T-helper 1 cell treated with Interleukin-12 subunit alpha and Interleukin-12 subunit beta and Interleukin-4 antibody, amounts not matched to agents 30 μg/mL and 1 μg/mL, for 36 hours (primary cell): ENCODE measurements around the gene STK10.

ENCODE experiments used
- H3K27ac Mint-ChIP-seq: one replicate; pipeline ENCODE4 v1.8.0; 2021; ENCODE audit warnings: mild to moderate bottlenecking, mixed read lengths
- H3K27me3 Mint-ChIP-seq: one replicate; pipeline ENCODE4 v1.8.0; 2021; ENCODE audit warnings: low read depth, mixed read lengths
- H3K36me3 Mint-ChIP-seq: one replicate; pipeline ENCODE4 v1.8.0; 2021; ENCODE audit warnings: low read depth, mixed read lengths
- H3K4me1 Mint-ChIP-seq: one replicate; pipeline ENCODE4 v1.8.0; 2021; ENCODE audit warnings: low read depth, mixed read lengths
- H3K4me3 Mint-ChIP-seq: one replicate; pipeline ENCODE4 v1.8.0; 2021; ENCODE audit warnings: mild to moderate bottlenecking, moderate library complexity, mixed read lengths
- H3K9me3 Mint-ChIP-seq: one replicate; pipeline ENCODE4 v1.8.0; 2021; ENCODE audit warnings: mixed read lengths

STK10 gene

DNA sequence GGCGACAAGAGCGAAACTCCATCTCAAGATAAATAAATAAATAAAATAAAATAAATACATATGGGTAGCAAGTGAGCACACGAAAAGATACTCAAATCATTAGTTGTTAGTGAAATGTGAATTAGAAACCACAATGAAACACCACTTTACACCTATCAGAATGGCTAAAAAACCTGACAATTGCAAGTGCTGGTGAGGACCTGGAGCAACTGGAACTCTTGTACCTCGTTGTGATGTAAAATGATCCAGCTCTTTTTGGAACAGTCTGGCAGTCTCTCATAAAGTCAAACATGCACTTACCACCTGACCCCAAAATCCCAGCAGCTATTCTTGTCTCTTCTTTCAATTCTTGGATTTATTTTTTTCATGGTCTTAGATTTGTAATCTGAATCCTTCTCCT is 112.4 kb downstream of the STK10 start:
- Mint-ChIP-seq H3K9me3 (no peaks in the 10 kb centered on the region), H3K4me3 (no peak overlapping the region), H3K4me1 (peaks cover 34% of the 10 kb centered on the region), H3K36me3 (peaks cover 52% of the 10 kb centered on the region), H3K27ac (no peak overlapping the region), H3K27me3 (no peaks in the 10 kb centered on the region)

DNA sequence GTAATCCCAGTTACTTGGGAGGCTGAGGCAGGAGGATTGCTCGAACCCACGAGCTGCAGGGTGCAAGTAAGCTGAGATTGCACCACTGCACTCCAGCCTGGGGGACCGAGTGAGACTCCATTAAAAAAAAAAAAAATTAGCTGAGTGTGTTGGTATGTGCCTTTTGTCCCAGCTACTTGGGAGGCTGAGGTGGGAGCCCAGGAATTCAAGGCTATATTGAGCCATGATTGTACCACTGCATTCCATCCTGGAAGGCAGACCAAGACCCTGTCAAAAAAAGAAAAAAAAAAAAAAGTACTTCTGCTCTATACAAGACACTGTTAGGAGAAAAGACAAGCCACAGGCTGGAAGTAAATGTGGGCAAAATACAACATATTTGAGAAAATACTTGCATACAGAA is 113.1 kb downstream of the STK10 start:
- Mint-ChIP-seq H3K36me3 (peaks cover 53% of the 10 kb centered on the region), H3K4me1 (peaks cover 33% of the 10 kb centered on the region), H3K27me3 (no peaks in the 10 kb centered on the region), H3K4me3 (no peak overlapping the region), H3K9me3 (no peaks in the 10 kb centered on the region), H3K27ac (no peak overlapping the region)

DNA sequence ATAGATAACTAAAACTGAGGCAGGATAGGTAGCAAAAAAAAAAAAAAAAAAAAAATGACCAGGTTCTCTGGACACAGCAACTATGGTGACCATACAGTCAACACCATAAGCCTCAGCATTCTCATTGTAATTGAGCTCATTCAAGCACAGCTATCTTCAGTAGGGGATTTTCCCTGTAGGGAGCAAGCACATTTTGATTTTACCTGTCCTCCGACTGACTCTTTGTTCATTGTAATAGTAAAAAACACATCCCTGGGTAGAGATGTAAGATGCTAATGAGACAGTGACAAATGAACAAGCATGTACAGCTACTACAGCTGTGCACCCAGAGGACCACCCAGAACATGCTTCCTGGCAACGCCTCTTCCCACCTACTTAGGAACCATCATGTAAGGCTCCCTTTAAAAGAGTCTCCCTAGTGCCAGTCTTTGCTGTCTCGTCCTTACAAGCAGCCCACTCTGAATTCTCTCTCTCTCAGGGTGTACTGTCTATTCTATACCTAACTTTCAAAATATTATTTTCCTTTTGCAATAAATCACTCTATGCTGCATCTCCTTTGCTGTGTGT is 116.6 kb downstream of the STK10 start:
- Mint-ChIP-seq H3K27ac (peak overlapping the region; percentile 21), H3K4me1 (peaks cover 39% of the 10 kb centered on the region), H3K4me3 (no peak overlapping the region), H3K36me3 (peaks cover 49% of the 10 kb centered on the region), H3K9me3 (no peaks in the 10 kb centered on the region), H3K27me3 (no peaks in the 10 kb centered on the region)

DNA sequence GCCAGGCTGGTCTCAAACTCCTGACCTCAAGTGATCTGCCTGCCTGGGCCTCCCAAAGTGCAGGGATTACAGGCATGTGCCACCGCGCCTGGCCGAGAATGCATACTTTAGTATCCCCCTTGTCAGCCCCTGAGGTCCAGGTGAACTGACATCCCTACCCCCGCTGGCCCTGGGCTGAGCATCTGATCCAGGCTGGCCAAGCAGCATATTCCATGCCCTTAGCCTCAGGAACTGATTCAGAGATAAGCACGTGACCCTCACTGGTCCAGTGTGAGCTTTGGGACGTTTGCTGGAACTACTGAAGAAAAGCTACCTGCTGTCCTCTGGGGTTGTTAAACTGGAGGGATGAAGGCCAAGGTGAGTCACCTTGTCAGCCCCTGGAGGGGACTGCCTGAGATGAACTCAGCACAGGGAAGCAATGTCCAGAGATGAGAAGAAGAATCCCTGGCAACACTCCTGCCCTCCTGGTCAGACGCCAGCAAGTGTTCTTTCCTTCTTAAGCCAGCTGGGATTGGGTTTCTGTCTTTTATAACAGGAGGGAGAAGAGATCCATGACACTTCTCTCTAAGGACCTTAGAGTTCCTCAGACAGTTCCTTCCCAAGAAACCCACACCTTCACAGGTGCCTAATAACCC is 122.5 kb downstream of the STK10 start:
- Mint-ChIP-seq H3K27me3 (no peaks in the 10 kb centered on the region), H3K4me1 (peaks cover 47% of the 10 kb centered on the region), H3K36me3 (peaks cover 65% of the 10 kb centered on the region), H3K4me3 (peak overlapping the region; percentile 58), H3K27ac (peak overlapping the region; percentile 90), H3K9me3 (no peaks in the 10 kb centered on the region)

DNA sequence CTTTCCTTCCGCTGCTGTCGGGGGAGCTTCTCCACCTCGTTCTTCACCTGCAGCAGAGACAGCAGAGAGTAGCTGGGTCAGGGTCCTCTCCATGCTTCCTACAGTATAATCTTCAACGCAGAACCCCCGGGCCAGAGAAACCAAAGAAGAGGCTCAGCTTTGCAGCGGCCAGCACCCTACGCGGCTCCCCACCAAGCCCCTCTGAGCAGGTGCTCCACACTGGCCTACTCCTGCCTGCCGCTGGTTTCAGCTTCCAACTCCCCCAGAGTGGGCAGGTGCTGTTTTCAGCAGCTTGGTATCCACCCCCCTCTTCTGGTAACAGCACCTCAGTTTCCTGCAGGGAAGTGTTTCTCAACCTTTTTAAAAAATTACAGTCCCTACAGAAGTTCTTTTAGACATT is 123.3 kb downstream of the STK10 start:
- Mint-ChIP-seq H3K9me3 (no peaks in the 10 kb centered on the region), H3K27ac (no peak overlapping the region), H3K4me1 (peaks cover 43% of the 10 kb centered on the region), H3K27me3 (no peaks in the 10 kb centered on the region), H3K4me3 (no peak overlapping the region), H3K36me3 (peaks cover 67% of the 10 kb centered on the region)

DNA sequence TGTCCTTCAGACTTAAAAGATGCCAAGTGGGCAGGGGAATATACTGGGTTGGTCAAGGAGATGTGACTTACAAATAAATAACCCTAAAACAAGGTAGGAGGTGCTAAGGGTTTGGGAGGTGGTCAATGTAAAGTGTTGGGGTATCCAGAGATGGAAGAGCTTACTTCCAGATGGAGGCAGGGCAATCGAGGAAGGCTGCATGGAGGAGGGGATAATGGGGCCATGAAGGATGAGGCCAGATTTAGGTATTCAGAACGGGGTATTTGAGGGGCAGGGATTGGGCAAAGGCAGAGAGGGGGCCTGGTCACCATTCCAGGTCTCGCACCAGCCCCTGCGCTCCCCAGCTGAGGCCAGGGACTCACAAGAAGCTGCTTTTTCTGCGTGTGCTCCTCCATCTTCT is 123.7 kb downstream of the STK10 start:
- Mint-ChIP-seq H3K4me3 (no peak overlapping the region), H3K36me3 (peaks cover 68% of the 10 kb centered on the region), H3K27ac (no peak overlapping the region), H3K27me3 (no peaks in the 10 kb centered on the region), H3K4me1 (peaks cover 44% of the 10 kb centered on the region), H3K9me3 (no peaks in the 10 kb centered on the region)

DNA sequence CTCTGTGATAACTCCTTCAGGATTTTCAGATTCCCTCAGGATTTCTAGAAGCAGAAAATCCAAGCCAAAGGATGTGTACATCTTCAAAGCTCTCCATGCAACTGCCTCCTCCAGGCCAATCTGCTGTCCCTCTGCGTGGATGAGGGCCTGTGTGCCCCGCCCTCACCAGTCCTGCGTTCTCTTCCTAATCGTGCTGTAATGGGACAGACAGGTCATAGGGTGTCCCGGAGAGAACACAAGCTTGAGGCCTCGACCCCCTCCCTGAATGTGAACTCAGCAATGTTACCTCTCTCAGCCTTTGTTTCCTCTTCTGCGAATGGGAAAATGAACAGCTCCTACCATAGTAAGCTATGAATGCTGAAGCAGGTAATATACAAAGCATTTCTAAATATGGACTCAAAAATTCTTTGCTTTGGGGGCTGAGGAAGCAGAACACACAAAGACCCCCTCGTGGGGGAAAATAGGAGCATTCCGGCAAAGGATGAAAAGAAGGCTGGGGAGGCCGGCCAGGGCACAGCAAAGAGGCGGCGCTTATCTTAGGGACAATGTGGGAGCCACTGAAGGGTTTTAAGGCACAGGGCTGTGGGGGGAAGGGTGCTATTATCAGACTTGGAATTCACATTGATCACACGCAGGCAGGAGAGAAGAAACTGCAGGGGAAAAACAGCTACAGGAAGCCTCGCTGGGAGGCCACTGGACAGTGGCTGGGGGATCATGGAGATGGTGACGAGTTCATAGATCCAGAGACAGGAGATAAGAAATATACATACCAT is 124.4 kb downstream of the STK10 start:
- H3K4me1 Mint-ChIP-seq: peaks cover 39% of the 10 kb centered on the region
- no peaks in the 10 kb centered on the region for H3K9me3 Mint-ChIP-seq
- no peak overlapping the region for H3K4me3 Mint-ChIP-seq
- H3K27me3 Mint-ChIP-seq: no peaks in the 10 kb centered on the region
- H3K36me3 Mint-ChIP-seq: peaks cover 68% of the 10 kb centered on the region
- H3K27ac Mint-ChIP-seq: no peak overlapping the region

DNA sequence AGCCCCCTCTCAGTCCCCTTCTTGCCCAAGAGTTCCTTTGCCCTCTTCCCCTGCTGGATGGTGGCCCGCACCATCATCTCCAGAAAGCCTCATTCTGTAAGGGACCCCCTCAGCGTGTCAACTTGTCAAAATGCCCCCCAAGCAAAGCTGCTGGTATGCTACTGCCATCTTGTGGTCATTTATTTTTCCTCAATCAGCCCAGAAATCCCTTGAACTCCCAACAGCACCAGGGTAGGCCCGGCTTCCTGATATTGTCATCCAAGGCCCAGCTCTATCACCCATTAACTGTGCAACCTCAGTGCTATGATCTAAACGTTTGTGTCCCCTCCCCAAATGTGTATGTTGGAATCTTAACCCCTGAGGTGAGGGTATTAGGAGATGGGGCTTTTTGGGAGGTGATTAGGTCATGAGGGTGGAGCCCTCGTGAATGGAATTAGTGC is 128.3 kb downstream of the STK10 start:
- no peaks in the 10 kb centered on the region for H3K9me3 Mint-ChIP-seq
- H3K36me3 Mint-ChIP-seq: peaks cover 68% of the 10 kb centered on the region
- peaks cover 13% of the 10 kb centered on the region for H3K4me1 Mint-ChIP-seq
- no peak overlapping the region for H3K4me3 Mint-ChIP-seq
- H3K27ac Mint-ChIP-seq: peak overlapping the region; percentile 62
- H3K27me3 Mint-ChIP-seq: no peaks in the 10 kb centered on the region

DNA sequence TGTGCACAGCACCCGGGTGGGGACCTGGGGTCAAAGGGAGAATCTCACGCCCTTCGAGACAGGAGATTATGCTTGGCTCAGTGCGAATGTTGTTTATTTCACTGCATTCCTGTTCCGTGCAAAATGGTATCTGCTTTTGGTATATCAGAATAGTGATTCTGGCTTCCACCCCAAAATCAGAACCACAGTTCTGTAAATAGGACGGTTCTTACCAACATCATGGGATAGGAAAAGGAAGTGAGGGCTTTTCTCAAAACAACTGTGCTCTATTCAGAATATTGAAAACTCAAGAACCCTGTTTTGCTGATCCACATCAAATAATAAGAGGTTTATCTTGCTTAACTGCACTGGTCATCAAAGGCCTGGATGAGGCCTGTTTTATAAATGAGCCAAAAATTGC is 129.9 kb downstream of the STK10 start:
- Mint-ChIP-seq H3K4me1 (peaks cover 6% of the 10 kb centered on the region), H3K36me3 (peaks cover 61% of the 10 kb centered on the region), H3K4me3 (no peak overlapping the region), H3K27ac (no peak overlapping the region), H3K27me3 (no peaks in the 10 kb centered on the region), H3K9me3 (no peaks in the 10 kb centered on the region)

DNA sequence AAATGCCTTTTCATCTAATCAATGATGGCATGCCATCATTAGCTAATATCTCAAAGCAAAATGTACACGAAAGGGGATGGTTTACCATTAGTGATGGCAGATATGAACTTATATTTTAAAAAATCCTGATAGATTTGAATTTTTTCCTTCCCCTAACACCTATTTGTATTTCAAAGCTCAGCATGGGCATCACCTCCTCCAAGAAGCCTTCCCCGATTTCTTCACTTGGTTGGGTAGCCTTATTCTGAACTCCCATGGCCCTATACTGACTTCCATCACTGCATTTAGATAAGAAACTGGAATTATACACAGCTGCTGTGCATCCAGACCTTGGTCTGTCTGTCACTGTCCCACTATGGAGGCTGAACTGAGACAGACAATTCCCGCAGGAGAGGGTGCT is 132.0 kb downstream of the STK10 start:
- no peaks in the 10 kb centered on the region for H3K9me3 Mint-ChIP-seq
- H3K4me1 Mint-ChIP-seq: peaks cover 6% of the 10 kb centered on the region
- no peak overlapping the region for H3K4me3 Mint-ChIP-seq
- H3K36me3 Mint-ChIP-seq: peaks cover 58% of the 10 kb centered on the region
- no peak overlapping the region for H3K27ac Mint-ChIP-seq
- H3K27me3 Mint-ChIP-seq: no peaks in the 10 kb centered on the region

DNA sequence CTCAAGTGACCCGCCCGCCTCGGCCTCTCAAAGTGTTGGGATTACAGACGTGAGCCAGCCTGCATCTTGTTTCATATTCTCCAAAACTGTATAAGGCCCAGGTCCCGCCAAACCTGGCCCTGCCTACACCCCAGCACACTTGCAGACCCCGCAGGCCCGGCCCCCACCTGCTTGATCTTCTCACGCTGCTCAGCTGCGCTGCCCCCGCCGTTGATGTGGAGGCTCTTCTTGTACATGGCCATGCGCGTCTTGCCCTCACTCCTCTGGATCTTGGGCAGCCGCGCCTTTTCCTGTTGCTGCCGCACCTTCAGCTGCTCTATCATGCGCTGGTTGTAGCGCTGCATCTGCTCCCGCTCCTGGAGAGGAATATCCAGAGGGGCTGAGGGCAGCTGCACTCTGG is 132.6 kb downstream of the STK10 start:
- Mint-ChIP-seq H3K27me3 (no peaks in the 10 kb centered on the region), H3K36me3 (peaks cover 55% of the 10 kb centered on the region), H3K4me1 (peaks cover 6% of the 10 kb centered on the region), H3K4me3 (no peak overlapping the region), H3K27ac (no peak overlapping the region), H3K9me3 (no peaks in the 10 kb centered on the region)

DNA sequence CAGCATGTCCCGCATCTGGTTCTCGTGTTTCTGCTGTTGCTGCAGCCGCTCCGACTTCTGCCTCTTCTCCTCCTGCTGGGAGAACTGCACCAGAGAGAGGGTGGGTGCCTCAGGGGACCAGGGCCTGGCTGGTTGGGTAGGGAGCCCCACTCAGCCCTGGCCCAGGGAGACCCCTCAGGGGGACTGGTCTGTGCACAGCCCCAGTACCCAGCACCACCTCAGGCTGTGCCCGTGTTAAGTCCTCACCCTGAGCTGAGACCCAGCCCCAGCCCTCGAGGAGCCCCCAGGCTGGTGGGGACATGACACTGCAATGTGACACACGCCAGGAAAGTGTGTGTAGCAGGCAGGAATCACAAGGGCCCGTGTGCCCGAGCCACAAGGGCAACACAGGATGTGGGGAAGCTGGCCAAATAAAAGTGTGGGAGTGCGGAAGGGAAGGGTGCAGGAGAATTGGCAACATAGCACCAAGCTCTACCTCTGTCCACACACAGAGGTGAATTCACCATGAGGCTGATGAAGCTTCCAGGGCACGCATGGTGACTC is 133.3 kb downstream of the STK10 start:
- no peak overlapping the region for H3K27ac Mint-ChIP-seq
- H3K4me1 Mint-ChIP-seq: peaks cover 6% of the 10 kb centered on the region
- H3K4me3 Mint-ChIP-seq: no peak overlapping the region
- H3K36me3 Mint-ChIP-seq: peaks cover 53% of the 10 kb centered on the region
- no peaks in the 10 kb centered on the region for H3K9me3 Mint-ChIP-seq
- no peaks in the 10 kb centered on the region for H3K27me3 Mint-ChIP-seq

DNA sequence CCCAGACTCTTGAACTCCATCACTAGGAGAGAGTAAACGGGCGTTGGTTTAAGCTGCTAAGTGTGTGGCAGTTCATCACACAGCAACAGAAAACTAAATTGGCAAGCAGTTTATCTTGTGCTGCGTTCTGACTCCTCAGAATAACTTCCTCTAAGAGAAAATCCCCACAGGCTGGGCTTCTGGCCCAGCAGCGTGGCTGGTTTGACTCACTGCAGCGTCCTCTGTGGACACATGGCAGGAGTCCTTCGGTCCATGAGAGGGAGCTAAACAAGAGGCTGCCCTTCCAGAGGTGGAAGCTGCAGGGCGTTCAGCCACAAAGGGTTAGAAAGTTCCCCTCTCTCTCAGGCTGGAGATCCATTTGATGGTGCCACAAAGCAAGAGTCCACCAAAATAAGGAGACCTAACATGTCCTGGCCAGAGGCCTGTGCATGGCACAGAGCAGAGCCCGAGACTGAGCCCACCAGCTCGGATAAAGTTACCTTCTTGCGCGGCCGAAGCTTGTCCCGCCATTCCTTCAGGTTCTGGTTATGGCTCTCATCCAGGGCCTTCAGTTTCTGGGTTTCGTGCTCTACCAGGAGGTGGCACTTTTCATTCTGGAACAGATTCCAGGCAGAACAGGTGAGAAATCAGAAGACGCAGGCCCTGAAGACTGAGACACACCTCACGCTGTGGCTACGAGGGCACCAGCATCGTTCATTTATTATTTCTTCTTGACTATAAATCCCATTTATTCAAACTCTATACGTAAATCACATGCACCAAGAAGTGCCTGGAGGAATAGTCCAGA is 135.4 kb downstream of the STK10 start:
- no peaks in the 10 kb centered on the region for H3K27me3 Mint-ChIP-seq
- H3K27ac Mint-ChIP-seq: no peak overlapping the region
- no peak overlapping the region for H3K4me3 Mint-ChIP-seq
- no peaks in the 10 kb centered on the region for H3K9me3 Mint-ChIP-seq
- H3K36me3 Mint-ChIP-seq: peaks cover 54% of the 10 kb centered on the region
- H3K4me1 Mint-ChIP-seq: peaks cover 7% of the 10 kb centered on the region

DNA sequence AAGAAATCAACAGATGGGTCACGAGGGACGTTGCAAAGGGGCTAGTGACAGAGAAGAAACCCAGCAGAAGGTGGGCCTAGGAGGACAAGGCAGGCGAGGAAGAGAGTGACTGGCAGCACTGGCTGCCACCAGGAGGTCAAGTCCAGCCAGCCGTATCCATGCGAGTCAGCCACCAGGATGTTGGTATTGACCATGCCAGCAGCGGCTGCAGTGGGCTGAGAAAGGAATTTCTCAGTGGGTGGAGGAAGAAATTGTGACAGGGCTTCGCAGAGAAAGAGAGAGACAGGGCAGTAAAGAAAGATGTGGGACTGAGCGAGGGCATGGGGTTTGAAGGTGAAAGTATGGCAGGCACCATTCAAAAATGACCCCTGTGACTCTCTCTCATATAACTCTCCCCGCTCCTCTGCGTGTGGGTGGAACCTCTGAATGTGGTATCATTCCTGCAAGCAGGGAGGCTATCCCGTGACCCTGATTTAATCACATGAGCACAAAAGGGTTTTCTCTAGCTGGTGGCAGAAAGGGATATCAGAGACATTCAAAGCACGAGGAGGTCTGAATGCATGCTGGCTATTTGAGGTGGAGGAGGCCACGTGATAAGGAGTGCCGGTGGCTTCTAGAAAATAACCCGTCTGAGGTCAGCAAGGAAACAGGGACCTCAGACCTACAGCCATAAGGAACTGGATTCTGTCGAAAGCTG is 136.2 kb downstream of the STK10 start:
- Mint-ChIP-seq H3K4me1 (peaks cover 10% of the 10 kb centered on the region), H3K27me3 (no peaks in the 10 kb centered on the region), H3K4me3 (no peak overlapping the region), H3K9me3 (no peaks in the 10 kb centered on the region), H3K36me3 (peaks cover 45% of the 10 kb centered on the region), H3K27ac (no peak overlapping the region)
